HEK293 (cell line): Measurements from ENCODE around the gene GAGE10.

ENCODE experiments used
- ELK4 ChIP-seq: IDR thresholded peaks from 2 replicates; pipeline ENCODE4 v1.6.1; 2011; ENCODE audit warnings: mild to moderate bottlenecking, low read depth, low read length, borderline replicate concordance
- MEIS1 ChIP-seq: sonication (generic); formaldehyde crosslinking; IDR thresholded peaks from 2 replicates; pipeline ENCODE4 v1.8.1; 2022; ENCODE audit warnings: missing genetic modification reagents, mild to moderate bottlenecking, borderline replicate concordance
- YY1 ChIP-seq: fragments of 450-650 bp; formaldehyde crosslinking; IDR thresholded peaks from 2 replicates; pipeline ENCODE4 v1.5.1; 2018; ENCODE audit warnings: missing biosample characterization, missing genetic modification characterization
- ZBTB8A ChIP-seq: fragments of 450-650 bp; formaldehyde crosslinking; IDR thresholded peaks from 2 replicates; pipeline ENCODE4 v1.5.1; 2016; ENCODE audit warnings: missing biosample characterization, missing genetic modification characterization
- ZNF555 ChIP-seq: fragments of 450-650 bp; formaldehyde crosslinking; conservative IDR thresholded peaks from 2 replicates; pipeline ENCODE4 v1.5.1; 2017; ENCODE audit warnings: missing biosample characterization, mild to moderate bottlenecking, missing genetic modification characterization, inconsistent platforms
- ZNF561 ChIP-seq: fragments of 450-650 bp; IDR thresholded peaks from 2 replicates; pipeline ENCODE4 v1.5.1; 2018; ENCODE audit warnings: missing biosample characterization, missing genetic modification characterization, borderline replicate concordance
- TF ChIP-seq, protein P1 (sequence below): fragments of 450-650 bp; formaldehyde crosslinking; conservative IDR thresholded peaks from 2 replicates; pipeline ENCODE4 v1.5.1; 2016; ENCODE audit warnings: low read depth, missing biosample characterization, missing genetic modification characterization

DNA sequence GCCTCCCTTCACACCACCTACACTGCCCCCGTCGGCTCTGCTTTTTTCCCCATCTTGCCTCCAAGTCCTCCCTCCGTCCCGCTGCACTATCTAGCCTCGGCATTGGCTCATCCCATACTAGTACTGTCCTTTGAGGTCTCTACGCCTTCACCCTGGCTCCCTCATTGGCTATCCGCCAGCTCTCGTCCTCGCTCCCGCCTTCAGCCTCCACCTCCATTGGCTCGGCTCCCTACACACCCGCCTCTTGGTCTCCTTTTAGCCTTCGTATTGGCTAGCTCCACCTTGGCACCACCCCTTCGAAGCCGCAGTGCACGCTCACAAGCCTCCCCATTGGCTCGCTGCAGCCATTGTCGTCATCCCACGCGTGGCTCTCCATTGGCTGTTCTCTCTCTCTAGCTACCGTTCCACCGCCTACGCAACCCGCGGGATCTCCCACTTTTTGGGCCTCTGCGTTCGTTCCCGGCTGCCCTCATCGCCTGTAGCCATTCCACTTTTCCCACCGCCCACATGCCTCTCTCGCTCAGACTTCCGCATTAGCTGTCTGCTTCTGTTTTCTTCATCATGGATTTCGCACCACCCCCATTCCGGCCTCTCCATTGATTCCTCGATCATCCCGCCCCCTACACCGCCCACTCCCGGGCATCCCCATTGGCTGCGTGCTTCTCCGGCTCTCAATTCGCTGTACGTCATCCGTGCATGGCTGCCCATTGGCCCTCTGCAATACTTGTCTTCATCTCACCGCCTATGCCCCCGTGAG is 34.3 kb upstream of the GAGE10 start:
- TF ChIP-seq ZBTB8A (tag by site-specific recombination) (no peak), ZNF555 (no peak), MEIS1 (CRISPR knock-in tag) (no peak), ELK4 (no peak), ZNF561 (tag by site-specific recombination) (no peak), YY1 (tag by site-specific recombination) (no peak)
- TF ChIP-seq, protein P1, sequence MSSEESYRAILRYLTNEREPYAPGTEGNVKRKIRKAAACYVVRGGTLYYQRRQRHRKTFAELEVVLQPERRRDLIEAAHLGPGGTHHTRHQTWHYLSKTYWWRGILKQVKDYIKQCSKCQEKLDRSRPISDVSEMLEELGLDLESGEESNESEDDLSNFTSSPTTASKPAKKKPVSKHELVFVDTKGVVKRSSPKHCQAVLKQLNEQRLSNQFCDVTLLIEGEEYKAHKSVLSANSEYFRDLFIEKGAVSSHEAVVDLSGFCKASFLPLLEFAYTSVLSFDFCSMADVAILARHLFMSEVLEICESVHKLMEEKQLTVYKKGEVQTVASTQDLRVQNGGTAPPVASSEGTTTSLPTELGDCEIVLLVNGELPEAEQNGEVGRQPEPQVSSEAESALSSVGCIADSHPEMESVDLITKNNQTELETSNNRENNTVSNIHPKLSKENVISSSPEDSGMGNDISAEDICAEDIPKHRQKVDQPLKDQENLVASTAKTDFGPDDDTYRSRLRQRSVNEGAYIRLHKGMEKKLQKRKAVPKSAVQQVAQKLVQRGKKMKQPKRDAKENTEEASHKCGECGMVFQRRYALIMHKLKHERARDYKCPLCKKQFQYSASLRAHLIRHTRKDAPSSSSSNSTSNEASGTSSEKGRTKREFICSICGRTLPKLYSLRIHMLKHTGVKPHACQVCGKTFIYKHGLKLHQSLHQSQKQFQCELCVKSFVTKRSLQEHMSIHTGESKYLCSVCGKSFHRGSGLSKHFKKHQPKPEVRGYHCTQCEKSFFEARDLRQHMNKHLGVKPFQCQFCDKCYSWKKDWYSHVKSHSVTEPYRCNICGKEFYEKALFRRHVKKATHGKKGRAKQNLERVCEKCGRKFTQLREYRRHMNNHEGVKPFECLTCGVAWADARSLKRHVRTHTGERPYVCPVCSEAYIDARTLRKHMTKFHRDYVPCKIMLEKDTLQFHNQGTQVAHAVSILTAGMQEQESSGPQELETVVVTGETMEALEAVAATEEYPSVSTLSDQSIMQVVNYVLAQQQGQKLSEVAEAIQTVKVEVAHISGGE: no peak
